Karpas-422 (cell line): Measurements from ENCODE around the gene OCA2. TPM values are rescaled to one million over a fixed set of nuclear protein-coding genes. Genes with fewer than 3 reads are reported as not detected.

ENCODE experiments used
- DNase-seq: peaks from one replicate; pipeline ENCODE4 v3.0.0-alpha.2; 2015
- H2AFZ ChIP-seq: fragments of 200-600 bp; sonication (generic); 2 replicates; pipeline ENCODE4 v1.6.1; 2014; ENCODE audit warnings: antibody characterized with exemption, low read length, mixed read lengths
- H3K27ac ChIP-seq: fragments of 200-600 bp; sonication (generic); 2 replicates; pipeline ENCODE4 v1.5.1; 2014; ENCODE audit warnings: mild to moderate bottlenecking, low read length, moderate library complexity
- H3K27me3 ChIP-seq: fragments of 200-600 bp; sonication (generic); 2 replicates; pipeline ENCODE4 v1.6.1; 2014; ENCODE audit warnings: low read length, mixed read lengths
- H3K36me3 ChIP-seq: fragments of 200-600 bp; sonication (generic); 2 replicates; pipeline ENCODE4 v1.6.1; 2014; ENCODE audit warnings: low read length, mixed read lengths; ENCODE audit not compliant: insufficient read depth
- H3K4me1 ChIP-seq: fragments of 200-600 bp; sonication (generic); 2 replicates; pipeline ENCODE4 v1.6.1; 2014; ENCODE audit warnings: mild to moderate bottlenecking, low read length, mixed read lengths
- H3K4me2 ChIP-seq: fragments of 200-600 bp; sonication (generic); 2 replicates; pipeline ENCODE4 v1.6.1; 2014; ENCODE audit warnings: low read length, low read depth, mild to moderate bottlenecking; ENCODE audit not compliant: poor library complexity, severe bottlenecking
- H3K4me3 ChIP-seq: fragments of 200-600 bp; sonication (generic); 2 replicates; pipeline ENCODE4 v1.5.1; 2014; ENCODE audit warnings: mild to moderate bottlenecking, antibody characterized with exemption, low read length, mixed read lengths
- H3K79me2 ChIP-seq: fragments of 200-600 bp; sonication (generic); 2 replicates; pipeline ENCODE4 v1.6.1; 2014; ENCODE audit warnings: mild to moderate bottlenecking, low read length, mixed read lengths
- H3K9ac ChIP-seq: fragments of 200-600 bp; sonication (generic); 2 replicates; pipeline ENCODE4 v1.6.0; 2014; ENCODE audit warnings: low read length
- H3K9me2 ChIP-seq: fragments of 200-600 bp; sonication (generic), shearing (Covaris generic); replicated peaks from 2 replicates; pipeline ENCODE4 v1.6.0; 2014; ENCODE audit warnings: mild to moderate bottlenecking, low read length, moderate library complexity; ENCODE audit not compliant: insufficient read depth
- H3K9me3 ChIP-seq: fragments of 300-700, 200-600 bp; sonication (generic); 2 replicates; pipeline ENCODE4 v1.6.1; 2014; ENCODE audit warnings: low read length, mixed read lengths
- H4K20me1 ChIP-seq: fragments of 200-600 bp; sonication (generic); 2 replicates; pipeline ENCODE4 v1.6.1; 2014; ENCODE audit warnings: mild to moderate bottlenecking, antibody characterized with exemption, low read length, low read depth; ENCODE audit not compliant: insufficient read depth
- total RNA-seq: library from RNA; depleted of rRNA; stranded (reverse); fragments of >200 nt; shearing (Covaris generic); gene quantifications from 2 replicates; pipeline ENCODE4 v1.2.3, GENCODE V29; 2014; ENCODE audit warnings: low replicate concordance

OCA2 gene
- total RNA-seq, 1 experiment from 2014 or later, result not detected

DNA sequence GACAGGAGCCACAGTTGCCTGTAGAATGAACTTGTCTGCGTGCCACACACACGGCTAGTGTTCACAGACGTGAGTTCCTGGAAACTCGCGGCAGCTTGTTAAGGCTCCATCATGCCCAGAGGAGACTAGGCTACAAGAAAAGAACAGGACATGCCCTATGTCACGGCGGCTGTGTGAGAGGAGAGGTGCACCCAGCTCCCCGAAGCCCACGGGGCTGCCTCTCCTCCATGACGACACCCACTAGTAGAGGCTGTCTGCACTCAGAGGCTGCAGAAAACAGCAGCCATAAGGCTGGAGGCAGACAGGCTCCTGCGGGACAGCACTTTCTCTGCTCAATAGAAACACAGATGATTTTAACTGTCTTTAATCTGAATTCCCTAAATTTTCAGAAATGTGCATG is 19.0 kb upstream of the OCA2 start:
- Histone ChIP-seq H2AFZ (no peak overlapping the region), H3K36me3 (0 out of 2 replicates have a peak, but pooled peaks cover 7% of the 10 kb centered on the region)

GRCh38 chr15:28117432-28117990 is 18.4 kb upstream of the OCA2 start:
- no peak for DNase-seq
- no peaks in the 10 kb centered on the region for H3K27me3 ChIP-seq
- no peak overlapping the region for H3K9ac ChIP-seq
- H3K9me3 ChIP-seq, result no peaks in the 10 kb centered on the region
- no peak overlapping the region for H3K4me2 ChIP-seq
- no peaks in the 10 kb centered on the region for H3K79me2 ChIP-seq
- H3K36me3 ChIP-seq, result 0 out of 2 replicates have a peak, but pooled peaks cover 7% of the 10 kb centered on the region
- H3K9me2 ChIP-seq, result no peaks in the 10 kb centered on the region
- no peak overlapping the region for H3K4me3 ChIP-seq
- H3K4me1 ChIP-seq, result no peaks in the 10 kb centered on the region
- no peaks in the 10 kb centered on the region for H4K20me1 ChIP-seq
- no peak overlapping the region for H2AFZ ChIP-seq
- H3K27ac ChIP-seq, result no peak overlapping the region

More for the DNA sequence above, 19.0 kb upstream of the OCA2 start:
- no peak for DNase-seq
- Histone ChIP-seq H3K79me2 (no peaks in the 10 kb centered on the region), H3K9ac (no peak overlapping the region), H3K4me2 (no peak overlapping the region), H3K9me2 (no peaks in the 10 kb centered on the region), H3K9me3 (no peaks in the 10 kb centered on the region), H3K27me3 (no peaks in the 10 kb centered on the region), H3K27ac (no peak overlapping the region), H3K4me1 (no peaks in the 10 kb centered on the region), H4K20me1 (no peaks in the 10 kb centered on the region), H3K4me3 (no peak overlapping the region)

DNA sequence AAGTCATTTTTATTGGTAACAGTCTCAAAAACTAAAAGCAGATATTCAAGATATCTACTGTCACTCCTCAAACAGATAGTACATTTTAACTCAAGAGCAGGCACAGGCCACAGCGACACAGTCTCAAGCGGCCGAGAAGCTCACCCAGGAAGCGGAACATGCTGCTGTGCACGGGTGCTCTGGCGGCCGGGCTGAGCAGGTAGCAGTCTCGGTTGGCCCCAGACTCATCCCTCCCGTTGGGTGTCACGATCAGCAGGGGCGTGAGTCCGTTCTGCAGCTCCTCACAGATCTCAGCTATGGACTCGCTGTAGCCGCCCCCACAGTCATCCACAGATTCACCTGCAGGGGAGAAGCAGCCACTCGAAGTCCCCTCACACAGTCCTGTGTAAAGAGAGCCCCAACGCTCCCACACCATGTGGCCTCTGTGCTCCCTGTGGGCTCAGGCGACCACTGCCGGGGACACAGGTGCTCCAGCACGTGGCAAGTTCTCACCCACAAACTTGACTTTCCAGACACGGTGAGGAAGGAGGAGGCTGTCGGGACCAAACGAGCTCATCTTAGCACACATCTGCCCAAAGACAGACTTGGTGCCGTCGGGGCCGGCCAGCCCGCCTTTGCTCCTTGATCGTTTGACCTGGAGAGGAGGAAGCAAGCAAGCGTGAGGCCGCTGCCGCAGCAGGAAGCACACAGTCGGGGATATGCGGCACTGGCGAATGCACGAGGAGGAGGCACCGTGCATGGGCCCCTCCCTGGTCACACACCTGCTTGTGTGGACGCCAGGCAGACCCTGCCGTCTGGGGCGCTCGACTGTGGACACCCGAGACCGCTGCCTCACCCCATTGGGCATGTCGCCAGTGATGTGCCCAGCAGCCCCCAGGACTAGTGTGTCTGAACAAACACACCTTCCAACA is 17.7 kb upstream of the OCA2 start:
- H2AFZ ChIP-seq, result no peak overlapping the region
- no peaks in the 10 kb centered on the region for H3K9me2 ChIP-seq
- H3K9me3 ChIP-seq, result no peaks in the 10 kb centered on the region
- H3K27me3 ChIP-seq, result no peaks in the 10 kb centered on the region
- H3K9ac ChIP-seq, result no peak overlapping the region
- H4K20me1 ChIP-seq, result no peaks in the 10 kb centered on the region
- no peak overlapping the region for H3K4me3 ChIP-seq
- H3K36me3 ChIP-seq, result peaks cover 9% of the 10 kb centered on the region; the same call in 1 of the 2 replicates
- H3K79me2 ChIP-seq, result no peaks in the 10 kb centered on the region
- H3K27ac ChIP-seq, result no peak overlapping the region
- no peaks in the 10 kb centered on the region for H3K4me1 ChIP-seq
- no peak for DNase-seq
- no peak overlapping the region for H3K4me2 ChIP-seq

GRCh38 chr15:28115871-28116270 is 16.8 kb upstream of the OCA2 start:
- H3K4me2 ChIP-seq, result no peak overlapping the region
- no peak for DNase-seq
- no peak overlapping the region for H3K9ac ChIP-seq
- H3K27ac ChIP-seq, result no peak overlapping the region
- H3K4me1 ChIP-seq, result no peaks in the 10 kb centered on the region
- H3K4me3 ChIP-seq, result no peak overlapping the region
- H3K9me3 ChIP-seq, result no peaks in the 10 kb centered on the region
- H3K79me2 ChIP-seq, result no peaks in the 10 kb centered on the region
- no peaks in the 10 kb centered on the region for H3K27me3 ChIP-seq
- no peak overlapping the region for H2AFZ ChIP-seq
- no peaks in the 10 kb centered on the region for H3K9me2 ChIP-seq
- peaks cover 10% of the 10 kb centered on the region; the same call in 1 of the 2 replicates for H3K36me3 ChIP-seq
- H4K20me1 ChIP-seq, result no peaks in the 10 kb centered on the region

DNA sequence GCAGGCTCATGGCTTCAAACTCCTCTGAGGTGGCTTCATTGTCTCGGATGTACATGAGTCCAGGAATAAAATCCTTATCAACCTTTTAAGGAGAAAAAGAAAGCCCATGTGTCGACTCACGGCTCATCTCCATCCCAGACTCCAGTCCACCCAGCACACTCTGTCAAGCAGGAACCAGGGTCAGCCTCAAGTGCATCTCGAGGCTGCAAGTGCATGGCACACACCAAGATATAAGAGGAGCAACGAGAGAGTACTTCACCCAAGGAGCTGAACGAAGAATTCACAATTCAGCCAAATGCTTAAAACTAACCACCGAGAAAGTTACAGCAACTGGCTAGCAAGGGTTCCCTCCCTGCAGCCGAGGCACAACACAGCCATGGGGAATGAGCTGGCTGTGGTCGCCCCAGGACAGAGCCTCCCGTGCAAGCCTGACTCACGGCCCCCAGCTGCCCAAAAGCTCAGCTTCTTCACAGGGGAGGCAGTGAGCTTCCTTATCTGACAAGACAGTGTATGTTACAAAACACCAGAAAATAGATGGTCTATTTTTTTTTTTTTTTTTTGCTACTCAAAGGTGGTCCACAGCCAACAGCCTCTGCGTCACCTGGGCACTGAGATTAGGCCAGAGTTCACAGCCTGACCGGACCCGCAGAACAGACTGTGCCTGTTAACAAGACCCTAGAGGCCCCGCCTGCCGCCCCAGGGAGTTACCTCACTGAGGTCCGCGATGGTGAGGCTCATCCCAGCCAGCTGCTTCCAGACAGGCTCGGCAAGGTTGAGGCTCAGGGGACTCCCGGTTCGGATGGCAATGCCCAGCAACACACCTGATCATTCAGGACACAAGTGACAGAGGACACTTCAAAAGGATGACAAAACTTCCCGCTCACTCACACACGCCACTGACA is 15.9 kb upstream of the OCA2 start:
- Histone ChIP-seq H3K4me3 (no peak overlapping the region), H4K20me1 (no peaks in the 10 kb centered on the region), H3K27me3 (no peaks in the 10 kb centered on the region), H3K4me2 (no peak overlapping the region), H3K4me1 (no peaks in the 10 kb centered on the region), H3K9me2 (no peaks in the 10 kb centered on the region), H3K79me2 (no peaks in the 10 kb centered on the region), H3K36me3 (peaks cover 6% of the 10 kb centered on the region; the same call in 1 of the 2 replicates), H3K9ac (no peak overlapping the region), H2AFZ (no peak overlapping the region), H3K9me3 (no peaks in the 10 kb centered on the region), H3K27ac (no peak overlapping the region)
- no peak for DNase-seq

DNA sequence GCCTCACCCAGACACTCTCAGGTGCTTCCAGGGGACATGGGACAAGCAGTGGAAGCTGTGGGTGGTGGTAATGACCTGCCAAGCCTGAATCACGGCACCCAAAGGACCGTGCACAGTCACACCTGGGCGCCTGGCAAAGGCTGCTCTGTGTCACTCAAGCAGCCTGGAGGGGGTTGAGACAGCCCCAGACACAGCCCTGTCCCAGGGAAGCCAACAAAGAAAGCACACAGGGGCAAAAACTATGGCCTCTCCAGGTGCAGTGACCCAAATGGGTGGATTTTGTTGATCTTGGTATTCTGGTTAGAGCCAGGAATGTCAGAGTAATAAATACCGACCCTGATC is 15.0 kb upstream of the OCA2 start:
- Histone ChIP-seq H3K9me3 (no peaks in the 10 kb centered on the region), H3K27ac (no peak overlapping the region), H4K20me1 (no peaks in the 10 kb centered on the region), H3K27me3 (no peaks in the 10 kb centered on the region), H3K4me2 (no peak overlapping the region), H3K9ac (no peak overlapping the region), H3K9me2 (no peaks in the 10 kb centered on the region), H2AFZ (no peak overlapping the region), H3K36me3 (peaks cover 6% of the 10 kb centered on the region; the same call in 1 of the 2 replicates), H3K4me1 (no peaks in the 10 kb centered on the region), H3K79me2 (no peaks in the 10 kb centered on the region), H3K4me3 (no peak overlapping the region)
- no peak for DNase-seq

GRCh38 chr15:28113394-28114113 is 14.4 kb upstream of the OCA2 start:
- no peak overlapping the region for H2AFZ ChIP-seq
- no peaks in the 10 kb centered on the region for H4K20me1 ChIP-seq
- H3K4me2 ChIP-seq, result no peak overlapping the region
- no peaks in the 10 kb centered on the region for H3K9me2 ChIP-seq
- no peak for DNase-seq
- no peak overlapping the region for H3K4me3 ChIP-seq
- no peaks in the 10 kb centered on the region for H3K79me2 ChIP-seq
- H3K27ac ChIP-seq, result no peak overlapping the region
- peaks cover 6% of the 10 kb centered on the region; the same call in 1 of the 2 replicates for H3K36me3 ChIP-seq
- H3K27me3 ChIP-seq, result no peaks in the 10 kb centered on the region
- H3K9ac ChIP-seq, result no peak overlapping the region
- no peaks in the 10 kb centered on the region for H3K4me1 ChIP-seq
- no peaks in the 10 kb centered on the region for H3K9me3 ChIP-seq
